NT2/D1 (cell line): ENCODE results near the gene TLNRD1.

Experiments
- SUZ12 ChIP-seq: IDR thresholded peaks from 2 replicates; pipeline ENCODE4 v1.6.1; 2011; ENCODE audit not compliant: insufficient read length, insufficient read depth; ENCODE audit errors: extremely low read depth
- YY1 ChIP-seq: IDR thresholded peaks from 2 replicates; pipeline ENCODE4 v1.6.1; 2011; ENCODE audit not compliant: insufficient read length, insufficient read depth

DNA sequence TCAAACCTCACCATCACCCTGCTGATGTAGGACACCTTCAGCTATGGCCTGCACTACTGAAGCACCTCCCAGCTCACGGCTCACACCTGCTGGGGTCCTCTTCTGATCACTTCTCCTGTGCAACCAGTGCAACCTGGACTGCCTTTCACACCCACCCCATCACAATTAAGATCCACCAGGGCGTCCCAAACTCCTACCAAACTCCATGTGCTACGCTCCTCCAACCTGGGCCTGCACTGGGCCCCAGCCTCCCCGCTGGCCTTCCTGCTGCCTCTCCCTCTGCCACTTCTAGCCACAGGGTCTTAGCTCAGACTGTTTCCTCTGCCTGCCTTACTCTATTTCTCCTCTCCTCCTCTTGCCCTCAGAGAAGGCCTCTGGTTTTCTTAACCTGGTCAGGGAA lies 23.9 kb upstream of the TLNRD1 start:
- TF ChIP-seq SUZ12 (no peak), YY1 (no peak)
